ENCODE data around the gene TUBB. TPM values are rescaled to one million over a fixed set of nuclear protein-coding genes. Genes with fewer than 3 reads are reported as not detected.

TUBB gene
- total RNA-seq, 1 experiment from 2014 or later, result 2,101 TPM

- H3K4me3 ChIP-seq (ENCODE audit: insufficient read depth, low read depth, low read length), result peak overlapping the region; percentile 86
- H3K36me3 ChIP-seq (replicated peaks; ENCODE audit: control insufficient read depth, insufficient read depth, low read length), result no peaks in the 10 kb centered on the region; the same call in 1 of the 2 replicates
- DNase-seq, result peak; percentile 64
- H3K27me3 ChIP-seq (ENCODE audit: control insufficient read depth, insufficient read depth, low read length), result no peaks in the 10 kb centered on the region
These were observed 34.8 kb upstream of the TUBB start for GRCh38 chr6:30685157-30686008.

- H3K4me3 ChIP-seq (ENCODE audit: insufficient read depth, low read depth, low read length), result peak within 1 kb of the TSS; percentile 86
- H3K27me3 ChIP-seq (ENCODE audit: control insufficient read depth, insufficient read depth, low read length), result no peaks in the 10 kb centered on the region
- no peaks in the 10 kb centered on the region for H3K36me3 ChIP-seq (replicated peaks; ENCODE audit: control insufficient read depth, insufficient read depth, low read length)
- DNase-seq, result peak; percentile 93
These were observed 33.9 kb upstream of the TUBB start, which contains the start of gene PPP1R18 for GRCh38 chr6:30686009-30686907. Gene PPP1R18, minus strand, starts transcription at chr6:30686645. Its CDS starts 627 bp downstream, at chr6:30686018.

GRCh38 chr6:30686908-30687658 is 33.1 kb upstream of the TUBB start:
- peak; percentile 95 for DNase-seq
- Histone ChIP-seq H3K4me3 (ENCODE audit: insufficient read depth, low read depth, low read length) (peak overlapping the region; percentile 86), H3K36me3 (replicated peaks; ENCODE audit: control insufficient read depth, insufficient read depth, low read length) (no peaks in the 10 kb centered on the region), H3K27me3 (ENCODE audit: control insufficient read depth, insufficient read depth, low read length) (no peaks in the 10 kb centered on the region)

DNA sequence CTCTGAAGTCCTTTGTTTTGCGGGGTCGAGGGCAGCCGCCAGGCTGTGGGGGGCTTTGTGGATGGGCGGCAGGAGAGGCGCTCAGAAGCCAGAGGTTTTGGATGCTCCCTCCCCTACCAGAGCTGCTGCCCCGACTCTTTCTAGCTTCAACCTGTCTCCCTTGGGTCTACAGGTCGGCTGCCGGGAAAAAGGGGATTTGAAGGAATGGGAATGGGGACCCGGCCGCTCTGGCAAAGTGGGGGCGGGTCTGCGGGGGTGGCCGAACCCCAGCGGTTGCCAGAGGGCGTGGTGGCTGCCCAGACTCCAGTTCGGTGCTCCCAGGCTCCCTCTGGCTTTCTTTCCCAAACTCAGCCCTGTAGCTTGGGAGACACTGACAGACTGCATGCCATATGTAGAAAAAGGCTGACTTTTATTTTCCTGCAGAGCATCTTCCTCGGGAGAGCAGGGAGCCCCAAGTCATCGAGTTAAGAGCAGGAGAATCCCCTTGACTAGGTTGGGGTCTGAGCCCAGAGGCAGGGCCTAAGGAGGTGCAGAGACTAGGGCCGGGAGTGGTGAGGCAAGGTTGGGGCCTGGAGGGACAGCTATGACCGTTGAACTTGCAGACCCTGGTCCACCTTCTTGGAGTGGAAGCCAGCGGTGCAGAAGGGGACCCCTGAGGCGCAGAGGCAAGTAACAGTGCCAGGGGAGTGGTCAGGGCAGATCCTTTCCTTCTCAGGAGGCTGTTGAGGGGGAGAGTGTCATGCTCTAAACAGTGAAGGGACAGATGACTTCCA is 32.3 kb upstream of the TUBB start:
- Histone ChIP-seq H3K36me3 (replicated peaks; ENCODE audit: control insufficient read depth, insufficient read depth, low read length) (no peaks in the 10 kb centered on the region), H3K27me3 (ENCODE audit: control insufficient read depth, insufficient read depth, low read length) (no peaks in the 10 kb centered on the region), H3K4me3 (ENCODE audit: insufficient read depth, low read depth, low read length) (peak overlapping the region; percentile 86)
- no peak for DNase-seq

GRCh38 chr6:30688569-30688968 is 31.6 kb upstream of the TUBB start:
- DNase-seq, result no peak
- no peak overlapping the region for H3K4me3 ChIP-seq (ENCODE audit: insufficient read depth, low read depth, low read length)

GRCh38 chr6:30689022-30689865 is 30.9 kb upstream of the TUBB start:
- H3K4me3 ChIP-seq (ENCODE audit: insufficient read depth, low read depth, low read length), result no peak overlapping the region
- H3K36me3 ChIP-seq (replicated peaks; ENCODE audit: control insufficient read depth, insufficient read depth, low read length), result no peaks in the 10 kb centered on the region

More at GRCh38 chr6:30688569-30688968, 31.6 kb upstream of the TUBB start:
- H3K36me3 ChIP-seq (replicated peaks; ENCODE audit: control insufficient read depth, insufficient read depth, low read length), result no peaks in the 10 kb centered on the region
- H3K27me3 ChIP-seq (ENCODE audit: control insufficient read depth, insufficient read depth, low read length), result no peaks in the 10 kb centered on the region

GRCh38 chr6:30689985-30690384 is 30.2 kb upstream of the TUBB start:
- DNase-seq, result no peak
- H3K27me3 ChIP-seq (ENCODE audit: control insufficient read depth, insufficient read depth, low read length), result no peaks in the 10 kb centered on the region
- peak overlapping the region; percentile 52 for H3K4me3 ChIP-seq (ENCODE audit: insufficient read depth, low read depth, low read length)
- H3K36me3 ChIP-seq (replicated peaks; ENCODE audit: control insufficient read depth, insufficient read depth, low read length), result no peaks in the 10 kb centered on the region

More at GRCh38 chr6:30689022-30689865, 30.9 kb upstream of the TUBB start:
- no peak for DNase-seq
- H3K27me3 ChIP-seq (ENCODE audit: control insufficient read depth, insufficient read depth, low read length), result no peaks in the 10 kb centered on the region

- peak; percentile 97 for DNase-seq
- H3K27me3 ChIP-seq (ENCODE audit: control insufficient read depth, insufficient read depth, low read length), result no peaks in the 10 kb centered on the region
- H3K36me3 ChIP-seq (replicated peaks; ENCODE audit: control insufficient read depth, insufficient read depth, low read length), result no peaks in the 10 kb centered on the region
- peak within 1 kb of the TSS; percentile 52 for H3K4me3 ChIP-seq (ENCODE audit: insufficient read depth, low read depth, low read length)
These were observed 29.5 kb upstream of the TUBB start, which contains the start of gene NRM for GRCh38 chr6:30690403-30691207. Gene NRM, minus strand, starts transcription at chr6:30690984. Its CDS starts 10 bp downstream, at chr6:30690974.

DNA sequence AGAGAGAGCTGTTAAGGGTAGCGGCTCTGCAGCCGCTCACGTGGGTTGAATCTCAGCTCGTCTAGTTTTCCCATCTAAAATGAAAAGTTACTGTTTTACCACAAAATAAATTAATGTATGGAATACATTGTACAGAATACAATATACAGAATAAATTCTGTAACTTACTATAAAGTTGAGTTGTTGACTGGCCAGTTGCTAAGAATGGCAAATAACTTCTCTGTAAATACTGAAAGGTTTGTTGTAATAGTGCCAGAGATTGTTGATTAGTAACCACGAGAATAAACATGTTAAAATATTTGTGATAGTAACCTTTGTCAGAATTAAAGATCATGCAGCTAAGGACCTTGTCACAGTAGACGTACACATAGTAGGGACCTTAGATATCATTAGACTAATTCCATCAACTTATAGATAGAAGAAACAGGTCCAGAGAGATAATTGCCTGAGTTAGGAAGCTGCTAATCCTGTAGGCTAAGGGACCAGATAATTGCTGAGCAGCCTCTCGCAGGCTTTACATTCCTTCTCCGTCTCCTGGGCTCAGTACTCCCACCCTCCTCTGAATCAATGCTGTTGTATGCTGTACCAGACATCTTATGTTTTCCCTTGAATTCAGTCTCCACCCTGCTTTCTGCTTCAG is 28.8 kb upstream of the TUBB start:
- peak; percentile 64 for DNase-seq

DNA sequence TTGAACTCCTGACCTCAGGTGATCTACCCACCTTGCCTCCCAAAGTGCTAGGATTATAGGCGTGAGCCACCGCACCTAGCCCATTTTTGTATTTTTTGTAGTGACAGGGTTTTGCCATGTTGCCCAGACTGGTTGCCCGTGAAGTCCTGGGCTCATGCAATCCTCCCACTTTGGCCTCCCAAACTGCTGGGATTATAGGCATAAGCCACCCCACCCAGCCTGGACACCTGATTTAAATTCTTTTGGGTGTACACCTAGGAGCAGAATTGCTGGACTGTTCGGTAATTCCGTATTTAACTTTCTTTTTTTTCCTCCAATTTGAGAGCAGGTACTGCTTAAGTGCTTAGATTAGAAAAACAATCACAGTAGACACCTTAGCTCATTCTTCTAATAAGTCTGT is 23.7 kb upstream of the TUBB start:
- peaks cover 3% of the 10 kb centered on the region; the same call in 1 of the 2 replicates for H3K36me3 ChIP-seq (replicated peaks; ENCODE audit: control insufficient read depth, insufficient read depth, low read length)
- no peak overlapping the region for H3K4me3 ChIP-seq (ENCODE audit: insufficient read depth, low read depth, low read length)
- no peaks in the 10 kb centered on the region for H3K27me3 ChIP-seq (ENCODE audit: control insufficient read depth, insufficient read depth, low read length)
- DNase-seq, result no peak

More for the DNA sequence above, 28.8 kb upstream of the TUBB start:
- Histone ChIP-seq H3K4me3 (ENCODE audit: insufficient read depth, low read depth, low read length) (peak overlapping the region; percentile 52), H3K27me3 (ENCODE audit: control insufficient read depth, insufficient read depth, low read length) (no peaks in the 10 kb centered on the region), H3K36me3 (replicated peaks; ENCODE audit: control insufficient read depth, insufficient read depth, low read length) (no peaks in the 10 kb centered on the region)

GRCh38 chr6:30700340-30700739 is 19.8 kb upstream of the TUBB start:
- H3K4me3 ChIP-seq (ENCODE audit: insufficient read depth, low read depth, low read length), result no peak overlapping the region
- no peaks in the 10 kb centered on the region for H3K27me3 ChIP-seq (ENCODE audit: control insufficient read depth, insufficient read depth, low read length)
- no peak for DNase-seq
- peaks cover 20% of the 10 kb centered on the region for H3K36me3 ChIP-seq (replicated peaks; ENCODE audit: control insufficient read depth, insufficient read depth, low read length)

DNA sequence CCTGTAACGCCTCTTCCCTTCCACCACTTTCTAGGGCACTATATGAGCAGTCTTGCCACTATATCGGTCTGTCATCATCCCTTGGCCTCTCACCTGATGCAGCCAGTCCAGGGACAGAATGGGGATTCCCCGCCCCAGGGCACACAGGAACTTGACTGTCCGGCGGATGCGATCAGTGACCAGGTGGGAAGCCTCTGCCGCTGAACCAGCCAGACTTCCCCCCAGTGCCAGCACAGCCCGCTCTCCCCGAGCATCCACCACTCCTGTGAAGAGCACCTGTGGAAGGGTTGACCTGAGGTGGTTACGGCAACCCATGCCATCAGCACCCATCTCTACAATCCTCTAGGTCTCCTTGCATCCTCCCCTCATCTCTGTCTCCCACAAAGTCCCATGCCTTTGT is 17.1 kb upstream of the TUBB start:
- no peak for DNase-seq
- no peaks in the 10 kb centered on the region for H3K27me3 ChIP-seq (ENCODE audit: control insufficient read depth, insufficient read depth, low read length)
- no peak overlapping the region for H3K4me3 ChIP-seq (ENCODE audit: insufficient read depth, low read depth, low read length)
- H3K36me3 ChIP-seq (replicated peaks; ENCODE audit: control insufficient read depth, insufficient read depth, low read length), result peaks cover 26% of the 10 kb centered on the region

Measured in H7 (cell line).